Skin of body (tissue), 2 donors: ENCODE results near the gene GARIN5A. TPM values are rescaled to one million over a fixed set of nuclear protein-coding genes. Genes with fewer than 3 reads are reported as not detected.
A peak's percentile ranks its signal among the peaks of the same experiment; 100 is the strongest.

ENCODE experiments used
- DNase-seq: peaks from one replicate; lab custom pipeline; 2025; lab: John Stamatoyannopoulos, UW
- total RNA-seq: library from RNA; depleted of rRNA; stranded (reverse); fragments of >200 nt; gene quantifications from one replicate; pipeline ENCODE4 v1.2.3, GENCODE V29; 2014

Gene GARIN5A
- total RNA-seq, 1 donor from 2014 or later, result 0.69 TPM

- no peak for DNase-seq
These were observed 42.1 kb downstream of the GARIN5A start for GRCh38 chr19:50434525-50434924.

GRCh38 chr19:50433201-50434180, 43.2 kb downstream of the GARIN5A start:
- DNase-seq, result no peak

GRCh38 chr19:50432221-50433028, 44.2 kb downstream of the GARIN5A start, which contains the start of gene MYBPC2:
TSS of gene MYBPC2 (plus strand) at chr19:50432892. CDS start at chr19:50432954, 62 bp downstream.
- peak; percentile 13 for DNase-seq

GRCh38 chr19:50431343-50432220, 45.1 kb downstream of the GARIN5A start:
- peak; percentile 73 for DNase-seq

GRCh38 chr19:50430888-50431342, 45.7 kb downstream of the GARIN5A start:
- DNase-seq, result no peak

DNA sequence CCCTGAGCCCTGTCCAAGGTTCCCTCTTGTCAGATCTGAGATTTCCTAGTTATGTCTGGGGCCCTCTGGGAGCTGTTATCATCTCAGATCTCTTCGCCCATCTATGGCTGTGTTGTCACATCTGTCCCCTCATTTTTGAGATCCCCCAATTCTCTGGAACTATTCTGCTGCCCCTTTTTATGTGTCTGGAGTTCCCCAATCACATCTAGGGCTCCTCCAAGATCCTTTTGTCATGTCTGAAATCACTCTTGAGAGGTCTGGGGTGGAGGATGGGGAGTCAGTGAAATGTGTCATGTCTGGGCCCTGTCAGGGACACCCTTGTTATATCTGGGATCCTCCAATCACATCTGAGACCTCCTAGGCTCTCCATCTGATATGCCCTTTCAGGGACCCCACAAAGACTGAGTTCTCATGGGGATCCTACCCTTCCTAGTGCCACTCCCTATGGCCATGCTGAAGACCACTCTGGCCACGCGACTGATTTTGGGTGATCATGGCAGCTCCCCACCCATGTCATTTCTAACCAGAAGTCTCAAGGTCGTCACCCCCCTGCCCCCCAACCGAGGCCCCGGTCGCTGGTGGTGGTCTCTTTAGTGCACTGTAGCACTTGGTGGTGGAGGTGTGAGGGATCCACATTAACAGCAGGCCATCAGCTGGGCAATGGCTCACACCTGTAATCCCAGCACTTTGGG, 47.7 kb downstream of the GARIN5A start:
- DNase-seq, result no peak

GRCh38 chr19:50427997-50428425, 48.6 kb downstream of the GARIN5A start:
- DNase-seq, result peak; percentile 61

- no peak for DNase-seq
These were observed 49.2 kb downstream of the GARIN5A start for GRCh38 chr19:50427318-50427925.

- no peak for DNase-seq
These were observed 51.1 kb downstream of the GARIN5A start for GRCh38 chr19:50425581-50425980.

DNA sequence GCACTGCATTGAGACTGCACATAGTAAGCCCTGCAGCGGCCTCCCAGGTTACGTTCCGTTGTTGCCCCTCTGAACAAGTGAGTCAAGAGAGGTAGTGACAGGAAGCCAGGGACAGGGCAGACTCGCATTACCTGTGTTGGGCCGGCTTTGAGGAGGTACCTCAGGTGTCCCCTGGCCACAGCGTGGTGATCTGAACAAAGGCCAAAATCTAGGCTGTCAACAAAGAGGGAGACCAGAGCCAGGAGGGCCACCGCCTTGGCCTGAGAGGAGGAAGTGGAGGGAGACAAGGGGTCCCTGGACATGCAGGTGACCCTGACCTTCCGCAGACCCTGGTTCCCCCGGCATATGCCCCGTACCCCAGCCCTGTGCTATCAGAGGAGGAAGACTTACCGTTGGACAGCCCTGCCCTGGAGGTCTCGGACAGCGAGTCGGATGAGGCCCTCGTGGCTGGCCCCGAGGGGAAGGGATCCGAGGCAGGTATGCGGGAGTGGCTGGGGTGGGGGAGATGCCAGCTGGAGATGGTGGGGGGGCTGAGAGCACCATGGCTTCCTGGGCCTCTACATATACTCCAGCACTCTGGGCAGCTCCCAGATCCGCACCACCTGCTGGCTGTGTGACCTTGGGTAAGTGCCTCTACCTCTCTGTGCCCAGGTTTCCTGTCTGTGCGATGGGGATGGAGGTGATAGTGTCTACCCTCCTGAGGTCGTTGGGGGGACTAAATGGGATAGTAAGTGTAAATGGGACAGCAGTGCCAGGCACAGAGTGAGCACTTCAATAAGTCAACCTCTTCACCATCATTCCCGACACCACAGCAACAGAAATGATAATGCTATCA, 53.2 kb downstream of the GARIN5A start:
- DNase-seq, result no peak

GRCh38 chr19:50422397-50423278, 54.0 kb downstream of the GARIN5A start:
- no peak for DNase-seq

- no peak for DNase-seq
These were observed 55.8 kb downstream of the GARIN5A start for GRCh38 chr19:50420808-50421207.

DNA sequence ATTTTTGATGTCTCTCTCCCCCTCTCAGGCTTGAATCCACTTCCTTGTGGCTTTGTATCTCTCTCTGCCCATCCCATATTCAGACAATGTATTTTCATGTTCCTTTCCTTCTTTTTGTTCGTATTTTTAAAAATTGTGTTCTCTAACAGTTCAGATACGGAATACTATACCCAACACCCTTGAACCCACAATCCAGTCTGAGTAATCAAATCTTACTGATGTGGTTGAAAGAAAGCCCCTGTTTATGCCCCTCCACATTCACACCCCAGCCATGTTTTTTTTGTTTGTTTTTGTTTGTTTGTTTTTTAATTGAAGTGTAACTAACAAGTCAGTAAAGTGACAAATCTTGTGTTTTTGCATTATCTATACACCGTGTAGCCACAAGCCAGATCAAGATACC, 56.5 kb downstream of the GARIN5A start:
- no peak for DNase-seq

DNA sequence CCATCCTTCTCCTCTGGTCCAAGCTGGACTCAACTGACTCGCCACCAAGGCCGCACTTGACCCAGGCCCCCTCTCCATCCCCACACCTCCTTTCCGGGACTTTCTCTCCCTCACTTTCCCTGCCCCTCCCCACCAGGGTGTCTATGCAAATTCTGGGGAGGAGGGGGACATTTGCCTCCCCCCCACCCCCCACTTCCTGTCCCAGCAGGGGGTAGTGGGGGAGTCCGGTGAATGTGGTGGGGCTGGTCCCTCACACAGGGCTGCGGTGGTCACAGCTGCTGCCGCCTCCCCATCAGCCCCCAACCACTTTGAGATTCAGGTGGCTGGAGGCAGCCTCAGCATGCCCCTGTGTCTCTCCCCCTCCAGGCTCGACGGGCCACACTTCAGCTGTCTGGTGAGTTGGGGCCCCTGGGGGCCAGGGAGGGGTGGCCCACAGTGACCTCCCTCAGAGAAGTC, 57.0 kb downstream of the GARIN5A start:
- DNase-seq, result no peak

GRCh38 chr19:50419022-50419579, 57.5 kb downstream of the GARIN5A start:
- no peak for DNase-seq

DNA sequence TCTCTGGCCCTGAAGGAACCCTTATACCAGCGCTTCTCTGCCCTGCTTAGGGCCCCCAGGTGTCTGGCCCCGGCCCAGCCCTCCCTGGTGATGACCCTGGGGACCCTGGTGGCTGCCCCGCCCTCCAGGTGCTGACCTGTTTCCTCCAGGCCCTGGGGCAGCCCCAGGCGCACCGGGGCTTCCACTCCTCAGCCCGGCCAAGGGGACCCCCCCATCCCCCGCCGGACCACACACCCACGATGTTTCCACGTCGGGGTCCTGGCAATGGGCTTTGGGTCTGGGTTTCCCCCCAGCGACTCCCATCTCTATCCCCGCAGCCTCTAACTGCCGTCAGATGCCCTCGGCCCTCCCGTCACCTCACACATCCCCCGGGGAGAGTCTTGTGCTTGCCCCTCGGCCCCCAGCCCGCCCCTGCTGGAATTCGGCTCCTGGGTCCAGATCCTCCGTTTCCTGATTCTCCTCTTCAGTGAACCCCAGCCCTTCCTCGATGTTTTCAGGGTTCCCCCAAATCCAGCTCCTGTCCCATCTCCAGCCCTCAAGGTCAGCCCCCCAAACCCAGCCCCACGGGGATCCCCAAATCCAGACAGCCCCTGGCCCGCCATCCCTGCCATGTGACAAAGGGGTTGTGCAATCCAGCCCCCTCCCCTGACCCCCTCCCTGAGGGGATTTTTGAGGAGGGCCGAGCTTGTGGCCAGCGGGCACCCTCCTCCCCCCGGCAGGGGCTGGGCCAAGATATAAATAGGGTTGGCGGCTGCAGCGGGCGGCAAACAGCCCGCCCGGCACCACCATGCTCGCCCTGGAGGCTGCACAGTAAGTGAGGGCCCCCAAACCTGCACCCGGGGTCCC, 58.2 kb downstream of the GARIN5A start, which contains the start of gene SPIB:
Gene SPIB (plus strand): TSS at position 763 of the 846 bp plus-strand sequence. CDS start 25 bp downstream, at position 788.
- DNase-seq, result no peak
